Caki2 (cell line): ENCODE data around the gene ALCAM. TPM values are rescaled to one million over a fixed set of nuclear protein-coding genes. Genes with fewer than 3 reads are reported as not detected.
A peak's percentile ranks its signal among the peaks of the same experiment; 100 is the strongest.
"Not testable (repeated sequence)": the region's sequence is repeated elsewhere in the genome, so short reads cannot be mapped to it uniquely, and the experiment has no call there.

ENCODE experiments used
- DNase-seq: peaks from one replicate; pipeline ENCODE4 v3.0.0-alpha.2; 2015; ENCODE audit warnings: low read depth
- in situ Hi-C: cut with HindIII; loops from 2 replicates; pipeline ENCODE4 v1.10.0; 2016; ENCODE audit warnings: low sequenced_read_pairs, low pct_unique_long_range_greater_than_20kb, mixed read lengths
- total RNA-seq: library from RNA; depleted of rRNA; stranded (reverse); fragments of >200 nt; shearing (Covaris generic); gene quantifications from 2 replicates; pipeline ENCODE4 v1.2.3, GENCODE V29; 2014; ENCODE audit warnings: low replicate concordance

ALCAM gene
- total RNA-seq, 1 experiment from 2014 or later: 46.9 TPM

DNA sequence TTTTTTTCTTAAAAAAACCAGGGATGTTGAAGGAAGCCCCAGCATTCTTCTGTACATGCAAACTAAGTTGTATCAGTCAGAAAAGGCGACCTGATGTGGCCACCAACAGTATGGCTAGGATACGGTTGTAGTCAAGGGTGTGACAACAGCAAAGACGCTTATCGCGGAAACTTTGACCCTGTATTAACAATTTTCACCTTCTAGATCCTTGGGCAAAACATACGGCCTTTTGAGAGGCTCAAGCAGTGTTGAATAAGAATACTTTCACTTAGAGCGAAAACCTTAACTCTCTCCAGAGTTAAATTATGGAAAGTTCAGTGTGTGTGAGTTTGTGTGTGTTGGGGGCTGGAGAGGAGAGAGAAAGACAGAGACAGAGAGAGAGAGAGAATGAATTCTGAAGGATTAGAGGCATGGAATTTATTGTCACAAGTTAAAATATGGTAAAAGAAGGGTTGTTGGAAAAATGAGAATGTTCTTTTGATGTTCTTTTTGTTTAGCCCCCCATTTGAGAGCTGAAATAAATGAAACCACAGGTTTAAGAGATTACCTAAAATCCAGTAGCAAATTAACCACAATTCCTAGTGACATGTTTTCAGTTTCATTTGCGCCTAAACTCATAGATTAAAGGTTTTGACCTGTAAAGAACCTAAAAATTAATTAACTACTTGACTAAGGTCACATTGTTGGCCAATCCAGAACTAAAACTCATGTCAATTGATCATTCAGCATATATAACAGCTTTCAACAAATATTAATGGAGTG lies 9.2 kb downstream of the ALCAM start:
- DNase-seq: no peak
- in situ Hi-C loops: no loop called here

DNA sequence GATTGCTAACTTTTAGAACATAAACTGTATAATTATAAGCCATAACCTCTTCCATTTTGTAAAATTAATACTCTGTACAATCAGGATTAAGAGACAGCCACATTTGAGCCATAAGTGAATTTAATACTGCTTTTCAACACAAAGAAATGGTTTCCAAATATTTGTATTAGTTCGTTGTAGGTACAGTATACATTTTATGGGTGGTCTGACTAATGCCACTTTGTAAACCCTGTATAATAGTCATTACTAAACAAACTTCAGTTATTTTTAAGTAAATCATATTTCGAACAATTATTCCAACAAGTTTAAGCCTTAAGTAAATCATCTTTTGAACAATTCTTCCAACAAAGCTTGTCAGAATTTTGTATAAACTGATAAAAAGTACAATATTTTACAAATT lies 11.0 kb downstream of the ALCAM start:
- in situ Hi-C loops: no loop called here

DNA sequence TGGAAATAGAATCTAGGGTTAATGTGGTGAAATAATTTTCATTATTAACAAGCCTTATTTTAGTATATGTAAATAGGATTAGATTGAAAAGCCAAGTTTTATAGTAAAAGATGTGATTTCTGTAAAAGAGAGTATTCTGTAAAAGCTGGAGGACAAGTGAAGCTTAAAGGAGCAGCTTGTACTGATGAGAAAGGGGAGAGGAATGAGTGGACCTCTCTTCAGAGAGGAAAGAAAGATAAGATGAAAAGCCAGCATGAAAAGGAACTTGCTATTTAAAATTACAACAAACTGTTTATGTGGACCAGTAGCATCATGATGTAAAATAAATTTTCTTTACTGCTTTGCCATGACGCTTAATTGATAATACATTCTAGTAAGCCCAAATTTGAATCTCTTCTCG lies 18.5 kb downstream of the ALCAM start:
- no peak for DNase-seq
- in situ Hi-C loops: no loop called here

More for the DNA sequence above, 11.0 kb downstream of the ALCAM start:
- DNase-seq: no peak

DNA sequence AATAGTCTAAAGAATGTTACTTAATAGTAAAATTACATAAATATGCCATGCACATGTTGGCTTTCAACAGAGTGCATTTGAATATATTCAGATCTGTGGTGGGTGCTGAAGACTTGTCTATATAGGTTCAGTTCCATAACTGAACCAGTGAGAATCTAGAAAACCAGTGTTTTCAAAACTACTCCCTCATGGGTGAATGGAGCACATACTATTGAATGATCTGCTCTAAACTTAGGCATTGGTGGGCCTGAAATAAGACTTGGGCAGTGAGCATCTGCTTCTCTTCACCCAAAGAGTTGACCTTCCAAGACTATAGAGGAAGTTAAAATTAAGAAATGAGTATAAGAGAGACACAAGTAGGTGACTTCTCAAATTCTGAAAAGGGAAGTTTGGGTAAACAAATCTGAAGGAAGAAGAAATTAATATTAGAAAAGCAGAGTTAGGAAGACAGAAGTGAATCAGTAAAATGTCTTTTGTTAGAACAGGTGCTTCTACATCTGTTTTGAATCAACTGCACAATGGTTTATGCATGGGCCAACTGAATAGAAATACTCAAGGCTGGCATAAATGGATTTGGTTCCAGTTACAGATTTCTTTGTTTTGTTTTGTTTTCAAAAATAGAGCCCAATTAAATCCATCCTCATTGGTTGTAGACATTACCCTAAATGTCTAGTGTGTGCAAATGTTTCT lies 19.3 kb downstream of the ALCAM start:
- DNase-seq: no peak
- in situ Hi-C loops: no loop called here

DNA sequence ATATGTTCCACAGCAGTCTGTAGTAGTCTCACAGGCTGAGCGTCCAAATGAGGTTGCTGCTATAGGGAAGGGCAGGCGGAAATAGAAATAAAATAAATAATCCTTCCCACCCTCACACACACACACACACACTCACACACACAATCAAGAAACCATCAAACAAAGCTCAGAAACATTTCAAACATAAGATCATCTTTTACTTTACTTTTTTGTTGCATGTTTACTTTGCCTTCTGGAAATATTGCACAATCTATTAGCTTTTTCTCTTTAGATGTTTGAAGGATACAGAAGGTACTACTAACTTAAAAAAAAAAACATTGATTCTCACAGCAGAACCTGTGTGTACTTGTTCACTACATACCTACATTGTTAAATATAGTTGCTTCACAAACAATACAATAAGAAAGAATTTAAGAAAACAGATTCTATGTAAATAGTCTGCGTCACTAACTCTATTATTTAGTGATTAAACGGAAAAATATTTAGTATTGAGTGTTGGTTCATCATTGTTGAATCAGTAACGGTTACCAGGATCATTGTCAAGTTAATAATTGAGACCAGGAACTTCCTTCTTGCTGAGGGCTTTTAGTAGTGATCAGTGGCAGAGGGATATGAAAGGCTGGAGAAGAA lies 20.5 kb downstream of the ALCAM start:
- in situ Hi-C loops: no loop called here
- peak; percentile 76 for DNase-seq

DNA sequence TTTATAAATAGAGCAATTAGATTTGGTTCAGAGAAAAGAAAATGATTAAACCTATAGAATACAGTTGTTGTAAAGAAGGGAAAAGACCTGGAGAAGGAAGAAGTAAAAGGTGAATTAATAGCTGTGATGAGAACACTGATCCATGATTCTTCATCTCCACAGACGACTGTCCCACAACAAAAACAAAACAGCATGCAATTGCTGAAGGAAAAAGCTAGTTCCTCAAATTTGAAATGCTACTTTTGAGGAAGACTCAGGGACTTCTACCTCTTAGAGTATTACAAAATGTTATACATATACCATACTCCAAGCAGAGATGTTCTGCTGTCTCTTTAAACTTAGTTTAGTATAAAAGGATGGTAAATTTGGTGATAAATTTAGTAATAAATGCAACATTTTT lies 21.5 kb downstream of the ALCAM start:
- no peak for DNase-seq
- in situ Hi-C loops: no loop called here

DNA sequence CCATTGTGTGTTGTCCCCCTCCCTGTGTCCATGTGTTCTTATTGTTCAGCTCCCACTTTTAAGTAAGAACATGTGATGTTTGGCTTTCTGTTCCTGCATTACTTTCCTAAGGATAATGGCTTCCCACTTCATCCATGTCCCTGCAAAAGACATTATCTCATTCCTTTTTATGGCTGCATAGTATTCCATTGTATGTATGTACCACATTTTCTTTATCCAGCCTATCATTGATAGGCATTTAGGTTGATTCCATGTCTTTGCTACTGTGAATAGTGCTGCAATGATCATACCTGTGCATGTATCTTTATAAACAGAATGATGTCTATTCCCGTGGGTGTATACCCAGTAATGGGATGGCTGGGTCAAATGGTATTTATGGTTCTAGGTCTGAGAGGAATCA lies 23.1 kb downstream of the ALCAM start:
- DNase-seq, in situ Hi-C loops: not testable (repeated sequence)

DNA sequence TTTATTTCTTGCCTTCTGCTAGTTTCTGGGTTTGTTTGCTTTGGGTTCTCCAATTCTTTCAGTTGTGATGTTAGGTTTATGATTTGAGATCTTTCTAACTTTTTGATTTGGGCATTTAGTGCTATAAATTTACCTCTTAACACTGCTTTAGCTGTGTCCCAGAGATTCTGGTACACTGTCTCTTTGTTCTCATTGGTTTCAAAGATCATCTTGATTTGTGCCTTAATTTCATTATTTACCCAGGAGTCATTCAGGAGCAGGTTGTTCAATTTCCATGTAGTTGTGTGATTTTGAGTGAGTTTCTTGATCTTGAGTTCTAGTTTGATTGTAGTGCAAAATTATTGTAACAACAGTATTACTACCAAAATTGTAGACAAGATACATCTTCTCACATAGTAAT lies 25.9 kb downstream of the ALCAM start:
- in situ Hi-C loops, DNase-seq: not testable (repeated sequence)

DNA sequence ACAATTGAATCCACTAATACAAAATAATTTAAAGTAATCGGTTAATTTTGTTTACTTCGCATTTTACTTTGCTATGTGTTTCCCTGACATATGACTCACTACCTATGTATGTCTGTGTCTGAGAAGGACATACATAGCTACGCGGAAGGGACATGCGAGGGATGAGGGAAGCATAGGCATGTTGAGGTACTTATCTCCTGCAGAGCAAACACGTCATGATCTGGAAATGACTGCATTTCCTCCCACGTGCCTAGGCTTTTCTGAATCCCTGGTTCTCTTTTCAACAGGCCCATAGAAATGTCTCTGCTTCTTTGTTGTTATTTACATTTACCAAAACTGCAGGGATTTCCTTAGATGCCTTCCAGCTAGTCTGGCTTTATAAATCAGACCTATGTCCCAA lies 27.5 kb downstream of the ALCAM start:
- DNase-seq: no peak
- in situ Hi-C loops: no loop called here

DNA sequence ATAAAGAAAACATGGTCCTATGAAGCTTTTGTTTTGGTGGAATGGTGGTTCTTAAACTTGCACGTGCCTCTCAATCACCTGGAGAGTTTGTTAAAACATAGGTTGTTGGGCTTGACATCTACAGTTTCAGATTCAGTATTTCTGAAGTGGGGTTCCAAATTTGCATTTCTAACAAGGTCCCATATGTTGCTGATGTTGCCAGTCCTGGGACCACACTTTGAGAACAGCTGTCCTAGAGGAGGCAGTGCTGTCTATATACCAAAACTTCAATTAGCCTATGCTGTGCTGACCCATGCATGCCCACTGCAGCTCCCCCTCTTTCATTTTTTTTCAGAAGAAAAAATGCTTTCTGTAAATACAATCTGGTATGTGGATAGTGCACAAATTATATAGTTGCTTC lies 31.3 kb downstream of the ALCAM start:
- in situ Hi-C loops: no loop called here
- no peak for DNase-seq

DNA sequence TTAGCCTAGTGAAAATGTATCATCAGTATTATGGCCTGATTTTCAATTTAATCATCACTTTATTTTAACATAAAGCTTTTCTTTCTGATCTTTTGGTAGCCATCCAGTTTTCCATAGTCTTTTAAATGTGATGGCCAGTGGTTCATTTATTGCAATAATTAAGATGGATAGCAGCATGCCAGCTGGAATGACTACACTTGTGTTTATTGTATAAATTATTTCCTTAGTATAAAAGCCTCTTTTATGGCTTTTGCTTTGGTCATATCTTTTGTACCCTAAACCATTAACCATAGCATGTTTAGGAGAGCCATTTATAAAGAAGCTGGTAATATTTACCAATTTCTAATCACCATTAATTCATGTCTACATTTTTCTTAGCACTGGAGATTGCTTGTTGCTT lies 31.7 kb downstream of the ALCAM start:
- in situ Hi-C loops: no loop called here
- no peak for DNase-seq

DNA sequence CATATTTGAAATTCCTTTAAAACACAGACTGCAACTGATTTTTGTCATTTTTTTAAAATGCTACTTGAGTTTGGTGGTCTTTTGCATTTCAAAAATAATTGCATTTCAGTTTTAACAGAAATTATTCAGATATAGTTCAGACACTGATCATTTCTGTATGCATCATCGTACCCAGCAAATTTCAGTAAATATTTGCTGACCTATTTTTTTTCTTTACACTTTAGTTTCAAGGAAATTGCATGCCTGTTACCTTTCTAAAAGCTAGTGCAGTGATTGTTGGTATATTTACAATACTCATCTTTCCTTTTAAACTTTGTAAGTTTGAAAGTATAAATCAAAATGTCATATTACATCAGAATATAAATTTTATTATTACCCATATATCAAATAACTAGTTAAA lies 32.4 kb downstream of the ALCAM start:
- DNase-seq: no peak
- in situ Hi-C loops: no loop called here

DNA sequence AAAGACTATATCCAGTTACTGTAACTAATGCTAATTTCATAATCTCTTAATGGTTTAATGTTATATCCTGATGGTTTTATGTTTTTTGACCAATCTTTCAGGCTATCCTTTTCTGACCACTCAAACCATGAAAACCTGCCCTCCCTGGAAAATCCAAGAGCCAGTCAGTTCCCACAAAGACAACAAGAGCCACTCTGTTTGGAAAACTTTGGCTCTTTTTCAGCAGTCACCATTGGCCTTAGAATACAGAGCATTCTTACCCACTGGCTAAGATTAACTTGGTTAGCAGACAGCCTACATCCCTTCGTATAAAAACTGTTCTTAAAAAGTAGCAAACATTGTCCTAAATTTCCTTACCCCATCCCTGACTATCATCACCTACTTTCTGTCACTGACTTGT lies 32.9 kb downstream of the ALCAM start:
- in situ Hi-C loops: no loop called here
- DNase-seq: no peak

DNA sequence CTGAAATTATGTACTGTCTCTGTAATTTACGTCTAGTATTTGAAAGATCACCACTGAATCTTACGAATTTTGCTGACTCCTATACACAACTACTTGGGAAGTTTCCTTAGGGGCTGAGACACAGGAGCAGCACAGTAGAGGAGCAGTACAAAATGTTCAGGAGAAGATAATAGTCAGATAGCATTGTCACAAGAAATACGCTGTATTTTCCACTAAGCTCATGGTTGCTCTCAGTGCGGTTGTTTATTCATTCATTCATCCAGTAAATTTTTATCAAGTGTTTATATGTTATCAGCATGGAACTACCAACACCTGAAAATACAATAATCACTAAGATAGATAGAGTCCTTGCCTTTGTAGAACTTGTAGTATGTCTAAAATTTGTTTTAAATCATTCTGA lies 34.5 kb downstream of the ALCAM start:
- no peak for DNase-seq
- in situ Hi-C loops: no loop called here

DNA sequence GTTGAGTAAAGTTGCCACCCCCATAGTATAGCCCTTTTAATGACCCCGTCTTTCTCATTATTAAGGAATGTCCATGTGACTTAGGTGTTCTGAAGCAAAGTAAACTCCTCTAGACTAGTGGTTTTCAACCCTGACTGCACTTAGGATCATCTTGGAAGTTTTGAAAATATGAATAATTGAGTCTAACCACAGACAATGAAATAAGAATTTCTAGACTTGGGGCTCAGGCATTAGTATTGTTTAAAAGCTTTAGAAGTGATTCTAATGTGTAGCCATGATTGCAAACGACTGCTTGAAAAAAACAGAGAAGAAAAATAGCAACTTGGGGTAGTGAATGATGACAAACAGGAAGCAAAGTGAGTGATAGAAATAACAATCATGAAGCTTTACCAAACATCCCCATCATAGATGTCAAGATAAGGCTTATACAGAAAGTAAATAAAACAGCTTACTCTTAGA lies 35.0 kb downstream of the ALCAM start:
- peak; percentile 75 for DNase-seq
- in situ Hi-C loops: no loop called here

DNA sequence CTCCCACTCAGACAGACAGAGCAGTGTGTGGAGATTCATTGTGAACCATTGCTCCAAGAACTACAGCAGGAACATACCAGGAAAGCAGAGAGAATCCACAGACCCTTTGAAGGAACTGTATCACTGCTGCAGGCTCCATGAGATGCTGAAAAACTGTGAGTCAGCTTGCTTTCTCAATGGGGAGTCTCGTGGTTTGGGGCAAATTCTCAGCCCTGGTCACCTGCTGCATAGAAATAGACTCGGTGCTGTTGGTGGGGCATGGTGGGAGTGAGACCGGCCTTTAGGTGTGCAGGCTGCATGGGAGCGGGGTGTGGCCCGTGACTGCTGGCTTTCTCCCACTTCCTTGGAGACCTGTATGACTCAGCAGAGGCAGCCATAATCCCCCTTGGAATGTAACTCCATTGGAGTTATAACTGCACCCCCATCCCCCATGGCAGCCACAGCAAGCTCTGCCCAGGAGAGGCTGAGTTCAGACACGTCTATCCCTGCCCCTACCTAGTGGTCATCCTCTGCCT lies 35.6 kb downstream of the ALCAM start:
- in situ Hi-C loops: no loop called here
- peak; percentile 83 for DNase-seq

DNA sequence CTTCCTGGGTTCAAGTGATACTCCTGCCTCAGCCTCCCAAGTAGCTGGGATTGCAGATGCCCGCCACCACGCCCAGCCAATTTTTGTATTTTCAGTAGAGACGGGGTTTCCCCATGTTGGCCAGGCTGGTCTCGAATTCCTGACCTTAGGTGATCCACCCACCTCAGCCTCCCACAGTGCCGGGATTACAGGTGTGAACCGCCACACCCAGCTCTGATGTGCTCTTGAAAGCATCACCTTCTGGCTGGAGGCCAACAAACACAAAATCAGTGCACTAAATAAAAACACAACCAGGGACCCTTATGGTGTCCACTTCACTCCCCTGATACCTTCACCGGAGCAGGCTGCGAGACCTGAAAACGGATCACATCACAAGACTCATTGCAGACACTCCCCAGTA lies 36.3 kb downstream of the ALCAM start:
- DNase-seq, in situ Hi-C loops: not testable (repeated sequence)

DNA sequence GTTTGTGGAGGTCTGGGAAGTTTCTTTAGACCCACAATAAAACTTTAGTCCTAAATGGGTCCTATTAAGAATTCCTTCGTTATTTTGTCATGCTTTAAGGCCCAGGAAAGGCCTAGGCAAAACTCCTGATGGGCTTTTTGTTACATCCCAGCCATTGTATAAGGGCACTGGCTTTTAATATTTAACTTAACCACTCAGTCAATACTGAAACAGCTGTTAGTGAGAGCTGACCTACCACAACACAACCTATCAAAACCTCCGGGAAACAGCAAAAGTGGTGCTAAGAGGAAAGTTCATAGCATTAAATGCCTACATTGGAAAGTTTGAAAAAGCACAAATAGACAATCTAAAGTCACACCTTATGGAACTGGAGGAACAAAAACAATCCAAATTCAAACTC lies 39.6 kb downstream of the ALCAM start:
- DNase-seq: no peak
- in situ Hi-C loops: no loop called here

DNA sequence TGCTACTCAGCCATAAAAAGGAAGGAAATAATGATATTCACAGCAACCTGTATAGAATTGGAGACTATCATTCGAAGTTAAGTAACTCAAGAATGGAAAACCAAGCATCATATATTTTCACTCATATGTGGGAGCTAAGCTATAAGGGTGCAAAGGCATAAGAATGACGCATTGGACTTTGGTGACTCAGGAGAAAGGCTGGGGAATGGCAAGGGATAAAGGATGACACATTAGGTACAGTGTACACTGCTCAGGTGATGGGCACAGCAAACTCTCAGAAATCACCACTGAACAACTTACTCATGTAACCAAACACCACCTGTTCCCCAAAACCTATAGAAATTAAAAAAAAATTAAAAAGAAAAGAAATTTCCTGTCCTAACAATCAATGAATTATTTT lies 42.7 kb downstream of the ALCAM start:
- in situ Hi-C loops: no loop called here
- no peak for DNase-seq
